OCI-LY7 (cell line): ENCODE measurements around the gene ADM2.

Source experiments
- CTCF ChIP-seq: fragments of 200-600 bp; sonication (generic); conservative IDR thresholded peaks from 2 replicates; pipeline ENCODE4 v1.5.1; 2014; ENCODE audit warnings: mild to moderate bottlenecking, antibody characterized with exemption, low read length, moderate library complexity, mixed read lengths
- EZH2phosphoT487 ChIP-seq: fragments of 200-600 bp; sonication (generic); IDR thresholded peaks from 2 replicates; pipeline ENCODE4 v1.6.1; 2018; ENCODE audit warnings: low read depth, borderline replicate concordance, mild to moderate bottlenecking, mixed run types, antibody characterized with exemption, low read length, moderate library complexity, mixed read lengths

- TF ChIP-seq CTCF (no peak), EZH2phosphoT487 (no peak)
Measured at GRCh38 chr22:50532824-50533796, 51.8 kb downstream of the ADM2 start.
